HG03558 (cell line): Measurements from ENCODE around the gene RNF19B.
A peak's percentile ranks its signal among the peaks of the same experiment; 100 is the strongest.

Source experiments
- ATAC-seq: cut with Tn5 transposase; IDR thresholded peaks from one replicate; pipeline ENCODE4 v1.9.1; 2021; ENCODE audit warnings: moderate number of reproducible peaks; ENCODE audit not compliant: unreplicated experiment; ENCODE audit errors: extremely low read depth

The RNF19B gene

GRCh38 chr1:32971156-32971555 is 6.5 kb upstream of the RNF19B start:
- ATAC-seq, result no peak

- no peak for ATAC-seq
These were observed 5.0 kb upstream of the RNF19B start for GRCh38 chr1:32969566-32969965.

- no peak for ATAC-seq
These were observed 3.4 kb upstream of the RNF19B start for GRCh38 chr1:32967888-32968568.

GRCh38 chr1:32966900-32967299 is 2.3 kb upstream of the RNF19B start:
- no peak for ATAC-seq

- ATAC-seq, result no peak
These were observed 690 bp upstream of the RNF19B start for GRCh38 chr1:32965251-32965747.

- peak; percentile 5 for ATAC-seq
These were observed 706 bp downstream of the RNF19B start for GRCh38 chr1:32963746-32964460.

- ATAC-seq, result no peak
These were observed 2.2 kb downstream of the RNF19B start for GRCh38 chr1:32962248-32962896.

GRCh38 chr1:32960819-32961355 is 3.7 kb downstream of the RNF19B start:
- ATAC-seq, result no peak

- ATAC-seq, result no peak
These were observed 4.3 kb downstream of the RNF19B start for GRCh38 chr1:32960342-32960741.

- ATAC-seq, result no peak
These were observed 5.8 kb downstream of the RNF19B start for GRCh38 chr1:32958827-32959226.

GRCh38 chr1:32957017-32957416 is 7.6 kb downstream of the RNF19B start:
- ATAC-seq, result no peak

GRCh38 chr1:32954168-32954567 is 10.4 kb downstream of the RNF19B start:
- no peak for ATAC-seq

GRCh38 chr1:32953495-32953894 is 11.1 kb downstream of the RNF19B start:
- ATAC-seq, result no peak

GRCh38 chr1:32949519-32949918 is 15.1 kb downstream of the RNF19B start:
- no peak for ATAC-seq

- ATAC-seq, result no peak
These were observed 15.7 kb downstream of the RNF19B start for GRCh38 chr1:32948905-32949304.

- ATAC-seq, result no peak
These were observed 16.3 kb downstream of the RNF19B start for GRCh38 chr1:32948390-32948722.

GRCh38 chr1:32947669-32948389 is 16.8 kb downstream of the RNF19B start:
- no peak for ATAC-seq

- ATAC-seq, result no peak
These were observed 18.2 kb downstream of the RNF19B start for GRCh38 chr1:32946413-32946812.

GRCh38 chr1:32944180-32944579 is 20.4 kb downstream of the RNF19B start:
- ATAC-seq, result no peak

- no peak for ATAC-seq
These were observed 24.8 kb downstream of the RNF19B start for GRCh38 chr1:32939655-32940371.
